HG03025 (cell line): ENCODE data around the gene NEK11.
"Not testable (repeated sequence)": the region's sequence is repeated elsewhere in the genome, so short reads cannot be mapped to it uniquely, and the experiment has no call there.

Experiments used
- ATAC-seq: cut with Tn5 transposase; IDR thresholded peaks from one replicate; pipeline ENCODE4 v1.9.1; 2021; ENCODE audit warnings: mild to moderate bottlenecking, moderate library complexity; ENCODE audit not compliant: unreplicated experiment, low FRiP score

The NEK11 gene

GRCh38 chr3:131282379-131282778 is 255.7 kb downstream of the NEK11 start:
- ATAC-seq: no peak

- ATAC-seq: no peak
Measured at GRCh38 chr3:131282967-131283366, 256.3 kb downstream of the NEK11 start.

GRCh38 chr3:131283862-131284261 is 257.2 kb downstream of the NEK11 start:
- ATAC-seq: no peak

GRCh38 chr3:131284302-131284701 is 257.6 kb downstream of the NEK11 start:
- no peak for ATAC-seq

GRCh38 chr3:131285456-131285855 is 258.8 kb downstream of the NEK11 start:
- no peak for ATAC-seq

- ATAC-seq: no peak
Measured at GRCh38 chr3:131299836-131300235, 273.2 kb downstream of the NEK11 start.

- ATAC-seq: no peak
Measured at GRCh38 chr3:131303848-131304247, 277.2 kb downstream of the NEK11 start.

GRCh38 chr3:131304890-131305289 is 278.2 kb downstream of the NEK11 start:
- no peak for ATAC-seq

- peak; percentile 68 for ATAC-seq
Measured at GRCh38 chr3:131306242-131306641, 279.6 kb downstream of the NEK11 start.

- ATAC-seq: no peak
Measured at GRCh38 chr3:131314318-131314717, 287.6 kb downstream of the NEK11 start.

- ATAC-seq: no peak
Measured at GRCh38 chr3:131315162-131315561, 288.5 kb downstream of the NEK11 start.

GRCh38 chr3:131317667-131318066 is 291.0 kb downstream of the NEK11 start:
- ATAC-seq: no peak

GRCh38 chr3:131323014-131323413 is 296.3 kb downstream of the NEK11 start:
- no peak for ATAC-seq

GRCh38 chr3:131323792-131324191 is 297.1 kb downstream of the NEK11 start:
- no peak for ATAC-seq

- ATAC-seq: no peak
Measured at GRCh38 chr3:131324923-131325322, 298.2 kb downstream of the NEK11 start.

GRCh38 chr3:131326307-131326706 is 299.6 kb downstream of the NEK11 start:
- no peak for ATAC-seq

- ATAC-seq: no peak
Measured at GRCh38 chr3:131328721-131329120, 302.0 kb downstream of the NEK11 start.

GRCh38 chr3:131329774-131330173 is 303.1 kb downstream of the NEK11 start:
- no peak for ATAC-seq

- ATAC-seq: not testable (repeated sequence)
Measured at GRCh38 chr3:131331456-131332085, 304.9 kb downstream of the NEK11 start.

GRCh38 chr3:131338948-131339640 is 312.4 kb downstream of the NEK11 start:
- ATAC-seq: no peak

GRCh38 chr3:131341761-131342160 is 315.1 kb downstream of the NEK11 start:
- ATAC-seq: no peak

- no peak for ATAC-seq
Measured at GRCh38 chr3:131348911-131349310, 322.2 kb downstream of the NEK11 start.
